GM18511 (cell line): ENCODE measurements around the gene CFAP161.
"Not testable (repeated sequence)": the region's sequence is repeated elsewhere in the genome, so short reads cannot be mapped to it uniquely, and the experiment has no call there.

ENCODE experiments used
- ATAC-seq: cut with Tn5 transposase; IDR thresholded peaks from one replicate; pipeline ENCODE4 v1.9.1; 2021; ENCODE audit warnings: mild to moderate bottlenecking, moderate library complexity; ENCODE audit not compliant: unreplicated experiment

The CFAP161 gene

GRCh38 chr15:81157195-81157938 is 23.3 kb downstream of the CFAP161 start:
- ATAC-seq: no peak

DNA sequence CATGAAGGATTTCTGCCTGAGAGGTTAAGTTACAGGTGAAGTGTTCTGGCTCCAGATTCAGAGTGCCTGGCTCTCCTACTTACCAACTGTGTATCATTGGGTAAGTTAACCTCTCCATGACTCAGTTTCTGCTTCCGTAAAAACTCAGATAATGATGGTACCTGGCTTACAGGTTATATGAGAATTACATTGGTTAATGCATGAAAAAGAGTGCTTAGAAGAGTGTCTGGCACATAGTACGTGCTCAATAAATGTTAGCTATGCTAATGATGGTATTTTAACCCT is 23.8 kb downstream of the CFAP161 start:
- no peak for ATAC-seq

DNA sequence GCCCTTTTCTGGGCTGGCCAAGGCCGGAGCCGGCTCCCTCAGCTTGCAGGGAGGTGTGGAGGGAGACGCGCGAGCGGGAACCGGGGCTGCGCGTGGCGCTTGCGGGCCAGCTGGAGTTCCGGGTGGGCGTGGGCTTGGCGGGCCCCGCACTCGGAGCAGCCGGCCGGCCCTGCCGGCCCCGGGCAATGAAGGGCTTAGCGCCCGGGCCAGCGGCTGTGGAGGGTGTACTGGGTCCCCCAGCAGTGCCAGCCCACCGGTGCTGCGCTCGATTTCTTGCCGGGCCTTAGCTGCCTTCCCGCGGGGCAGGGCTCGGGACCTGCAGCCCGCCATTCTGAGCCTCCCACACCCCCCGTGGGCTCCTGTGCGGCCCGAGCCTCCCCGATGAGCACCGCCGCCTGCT is 24.5 kb downstream of the CFAP161 start:
- ATAC-seq: not testable (repeated sequence)

GRCh38 chr15:81160312-81161159 is 26.5 kb downstream of the CFAP161 start:
- ATAC-seq: no peak

GRCh38 chr15:81161160-81161673 is 27.1 kb downstream of the CFAP161 start:
- no peak for ATAC-seq

DNA sequence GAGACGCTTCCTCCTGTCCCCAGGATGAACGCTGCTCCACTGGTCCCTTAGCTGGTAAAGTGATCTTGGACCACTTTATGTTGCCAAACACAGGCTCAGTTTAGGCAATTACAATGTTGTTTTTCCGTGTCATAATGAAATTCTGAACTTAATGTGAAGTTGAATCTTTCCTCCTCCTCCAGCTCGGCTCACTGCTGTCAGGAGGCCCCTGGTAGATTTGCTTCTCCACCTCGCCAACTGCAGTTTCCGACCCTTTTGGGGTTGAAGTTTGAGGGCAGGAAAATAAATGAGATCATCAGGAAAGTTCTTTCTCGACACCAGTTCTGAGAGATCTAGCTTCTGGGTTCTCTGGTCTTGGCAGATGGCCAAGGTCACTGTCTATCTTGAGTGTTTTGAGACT is 27.8 kb downstream of the CFAP161 start:
- ATAC-seq: no peak

DNA sequence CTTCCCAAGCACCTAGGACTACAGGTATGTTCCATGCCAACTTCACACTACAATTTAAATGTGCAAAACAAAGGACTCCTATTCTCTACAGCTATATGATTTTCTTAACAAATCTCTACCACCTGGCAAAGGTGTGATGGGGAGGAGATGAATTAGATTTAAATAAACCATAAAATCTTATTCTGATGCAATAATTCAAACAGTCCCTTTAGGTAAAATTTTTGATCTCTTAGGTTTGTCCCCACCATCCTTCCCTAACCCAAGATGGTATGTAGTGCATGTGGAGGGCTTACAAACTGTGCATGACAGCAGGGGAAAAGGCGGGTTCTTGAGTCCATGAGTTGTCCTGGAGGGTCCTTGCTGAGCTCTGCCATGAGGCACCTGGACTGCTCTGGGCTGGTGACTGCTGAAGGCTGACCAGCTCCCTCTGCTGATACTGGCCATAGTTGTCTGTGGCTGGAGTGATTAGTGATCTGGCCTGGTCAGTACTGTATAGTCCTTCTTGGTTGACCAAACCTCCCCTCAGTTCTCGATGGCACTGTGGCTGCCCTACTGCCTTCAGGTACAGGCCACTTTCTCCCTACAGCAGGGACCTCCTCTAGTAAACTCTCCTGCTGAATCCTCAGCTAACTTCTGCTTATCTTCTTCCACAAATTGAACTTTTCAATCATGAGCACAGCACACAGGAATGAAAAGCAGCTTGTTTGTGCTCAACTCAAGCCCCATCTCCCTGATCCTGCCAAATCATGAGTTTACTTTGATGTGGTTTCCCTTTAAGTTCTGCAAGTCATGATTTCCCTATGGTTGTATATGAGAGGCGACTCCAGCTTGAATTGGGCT is 30.1 kb downstream of the CFAP161 start:
- ATAC-seq: no peak

GRCh38 chr15:81165535-81165934 is 31.5 kb downstream of the CFAP161 start:
- ATAC-seq: no peak

DNA sequence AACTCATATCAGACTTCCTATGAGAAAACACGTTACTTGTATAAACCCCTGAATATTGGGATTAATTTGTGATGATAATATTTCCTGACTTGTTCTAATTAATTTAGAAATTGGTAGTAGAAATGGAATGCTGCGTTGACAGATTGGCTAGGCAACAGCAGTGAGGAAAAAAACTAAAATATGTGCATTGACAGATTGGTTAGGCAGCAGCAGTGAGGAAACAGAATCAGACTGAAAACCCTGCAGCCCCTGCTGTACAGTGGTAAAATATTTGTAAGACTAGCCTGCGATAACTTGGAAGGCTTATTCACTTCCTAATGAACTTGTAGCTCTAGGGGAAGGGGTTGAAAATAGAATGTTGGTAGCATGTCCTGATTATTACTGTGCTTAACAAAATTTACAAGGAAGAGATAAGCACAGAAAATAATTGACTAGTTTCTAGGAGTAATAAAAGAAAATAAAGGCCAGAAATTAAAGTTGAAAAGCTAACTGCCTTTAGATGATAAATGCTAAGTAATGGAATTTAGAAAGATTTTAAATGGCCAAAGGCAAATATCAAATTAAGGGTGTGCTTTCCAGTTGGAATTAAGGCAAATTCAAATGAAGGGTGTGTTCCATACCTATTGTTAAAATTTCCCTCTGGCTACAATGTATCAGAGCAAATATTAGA is 32.7 kb downstream of the CFAP161 start:
- ATAC-seq: no peak

- ATAC-seq: no peak
Observed at GRCh38 chr15:81168131-81168526, 34.1 kb downstream of the CFAP161 start.

DNA sequence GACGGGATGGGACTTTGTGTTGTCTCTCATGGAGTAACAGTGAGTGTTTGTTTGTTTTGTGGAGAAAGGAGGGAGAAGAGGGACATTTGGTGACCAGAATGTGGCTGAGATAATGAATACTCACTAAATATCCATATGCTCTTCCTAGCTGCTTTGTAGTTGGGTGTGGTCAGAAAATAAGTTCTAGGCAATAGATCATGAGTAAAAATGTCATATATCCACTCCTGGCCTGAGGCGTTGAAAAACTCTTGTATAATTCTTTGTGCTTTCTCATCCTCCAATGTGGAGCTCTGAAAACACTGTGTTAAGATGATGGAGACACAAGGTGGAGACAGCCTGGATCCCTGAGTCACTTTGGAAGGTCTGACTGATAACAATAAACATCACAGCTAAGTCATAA is 34.6 kb downstream of the CFAP161 start:
- ATAC-seq: no peak

- ATAC-seq: no peak
Observed at GRCh38 chr15:81170511-81170910, 36.4 kb downstream of the CFAP161 start.

GRCh38 chr15:81171286-81171685 is 37.2 kb downstream of the CFAP161 start:
- no peak for ATAC-seq

- no peak for ATAC-seq
Observed at GRCh38 chr15:81174125-81174791, 40.2 kb downstream of the CFAP161 start.

DNA sequence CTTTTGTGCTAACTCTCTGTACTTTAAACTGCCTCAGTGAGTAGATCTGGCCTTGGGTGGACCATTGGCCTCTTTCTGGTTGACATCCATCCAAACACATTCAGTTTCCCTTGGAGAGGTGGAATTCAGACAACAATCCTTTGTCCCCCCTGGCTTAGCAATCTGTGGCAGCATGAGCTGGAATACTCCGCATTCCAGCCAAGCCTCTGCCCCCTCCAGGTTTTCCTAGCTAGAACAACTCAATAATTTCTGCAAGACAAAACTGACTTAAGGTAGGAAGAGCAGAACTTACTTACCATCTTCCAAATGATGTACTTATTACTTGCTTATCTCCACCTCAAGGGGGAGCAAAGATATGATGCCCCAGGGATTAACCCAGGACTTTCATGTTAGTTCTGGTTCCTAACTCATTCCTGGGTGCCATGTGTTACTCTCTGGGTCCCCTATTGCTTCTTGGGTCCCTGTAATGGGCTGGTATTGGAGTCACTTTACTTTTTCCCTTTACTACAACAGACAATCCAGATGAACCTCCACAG is 40.8 kb downstream of the CFAP161 start:
- ATAC-seq: no peak

GRCh38 chr15:81175496-81175895 is 41.4 kb downstream of the CFAP161 start:
- ATAC-seq: no peak

GRCh38 chr15:81176291-81176893 is 42.3 kb downstream of the CFAP161 start:
- ATAC-seq: no peak

DNA sequence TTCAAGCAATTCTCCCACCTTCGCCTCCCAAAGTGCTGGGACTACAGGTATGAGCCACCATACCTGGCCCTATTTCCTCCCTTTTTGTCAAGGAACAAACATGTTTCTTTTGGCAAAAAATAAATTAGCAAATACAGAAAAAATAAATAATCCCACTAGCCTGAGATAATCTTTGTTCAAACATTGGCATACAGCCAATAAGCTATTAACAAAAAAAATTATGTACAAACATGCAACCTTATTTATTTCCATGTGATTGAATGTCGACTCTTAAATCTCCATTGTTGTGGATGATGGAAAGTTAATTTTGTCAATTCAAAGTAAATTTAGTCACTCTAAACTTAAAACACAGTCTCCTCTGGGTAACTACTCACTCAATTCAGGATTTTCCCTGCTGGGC is 44.3 kb downstream of the CFAP161 start:
- no peak for ATAC-seq

- ATAC-seq: no peak
Observed at GRCh38 chr15:81181220-81181619, 47.1 kb downstream of the CFAP161 start.
